Measurements from ENCODE around the gene EMILIN3.
A peak's percentile ranks its signal among the peaks of the same experiment; 100 is the strongest.
"Not testable (repeated sequence)": the region's sequence is repeated elsewhere in the genome, so short reads cannot be mapped to it uniquely, and the experiment has no call there.

EMILIN3 gene

DNA sequence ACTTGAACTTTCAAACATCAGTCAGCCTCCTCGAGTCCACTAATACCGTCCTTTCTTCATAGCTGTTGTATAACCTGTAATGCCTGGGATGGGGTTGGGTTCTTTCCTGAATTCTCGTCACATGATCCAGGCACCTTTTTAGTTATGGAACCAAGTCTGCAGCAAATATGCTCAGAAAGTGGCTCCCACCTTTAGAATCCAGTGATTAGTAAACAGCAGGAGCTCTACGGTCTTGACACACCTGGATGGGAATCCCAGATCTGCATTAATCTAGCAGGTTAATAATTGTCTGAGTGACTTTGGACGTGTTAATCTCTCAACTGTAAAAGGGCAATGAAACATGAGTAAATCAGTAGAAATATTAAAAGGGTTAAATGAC, 48.4 kb downstream of the EMILIN3 start:
- no peak for DNase-seq (ENCODE audit: low read depth, low spot score)

- DNase-seq (ENCODE audit: low read depth, low spot score), result peak; percentile 99
Measured at GRCh38 chr20:41317546-41318270, 48.9 kb downstream of the EMILIN3 start, which contains the start of gene ZHX3. TSS of gene ZHX3 (minus strand) at chr20:41317731. CDS start at chr20:41204916, 112,815 bp downstream.

- DNase-seq (ENCODE audit: low read depth, low spot score), result peak; percentile 91
Measured at GRCh38 chr20:41316602-41317545, 49.7 kb downstream of the EMILIN3 start.

- no peak for DNase-seq (ENCODE audit: low read depth, low spot score)
Measured at GRCh38 chr20:41316051-41316450, 50.6 kb downstream of the EMILIN3 start.

GRCh38 chr20:41314386-41314785, 52.2 kb downstream of the EMILIN3 start:
- DNase-seq (ENCODE audit: low read depth, low spot score), result no peak

DNA sequence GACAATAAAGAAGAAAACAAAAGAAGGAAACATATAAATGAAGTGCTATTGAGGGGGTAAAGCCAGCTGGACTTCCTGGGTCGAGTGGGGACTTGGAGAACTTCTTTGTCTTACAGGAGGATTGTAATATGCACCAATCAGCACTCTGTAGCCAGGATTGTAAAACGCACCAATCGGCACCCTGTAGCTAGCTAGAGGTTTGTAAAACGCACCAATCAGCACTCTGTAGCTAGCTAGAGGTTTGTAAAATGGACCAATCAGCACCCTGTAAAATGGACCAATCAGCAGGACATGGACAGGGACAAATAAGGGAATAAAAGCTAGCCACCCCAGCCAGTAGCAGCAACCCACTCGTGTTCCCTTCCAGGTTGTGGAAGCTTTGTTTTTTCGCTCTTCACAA, 54.6 kb downstream of the EMILIN3 start:
- not testable (repeated sequence) for DNase-seq (ENCODE audit: low read depth, low spot score)

Measured in astrocyte of the hippocampus (primary cell).